NCI-H2196 treated with DMSO at 0.1 percent for 48 hours (cell line): Measurements from ENCODE around the gene ROMO1.
"Not testable (repeated sequence)": the region's sequence is repeated elsewhere in the genome, so short reads cannot be mapped to it uniquely, and the experiment has no call there.

Source experiments
- DNase-seq: peaks from one replicate; lab custom pipeline; 2025; ENCODE audit not compliant: unreplicated experiment; lab: John Stamatoyannopoulos, UW

The ROMO1 gene

GRCh38 chr20:35729836-35730582 lies 30.8 kb downstream of the ROMO1 start:
- DNase-seq, result no peak

- DNase-seq, result no peak
Measured at GRCh38 chr20:35730583-35731468, 31.6 kb downstream of the ROMO1 start.

- no peak for DNase-seq
Measured at GRCh38 chr20:35731469-35731788, 32.2 kb downstream of the ROMO1 start.

GRCh38 chr20:35731862-35732643 lies 32.8 kb downstream of the ROMO1 start:
- no peak for DNase-seq

- DNase-seq, result no peak
Measured at GRCh38 chr20:35732644-35732982, 33.4 kb downstream of the ROMO1 start.

- no peak for DNase-seq
Measured at GRCh38 chr20:35734374-35734773, 35.2 kb downstream of the ROMO1 start.

- no peak for DNase-seq
Measured at GRCh38 chr20:35734777-35735649, 35.8 kb downstream of the ROMO1 start.

GRCh38 chr20:35735826-35736470 lies 36.7 kb downstream of the ROMO1 start:
- DNase-seq, result no peak

- no peak for DNase-seq
Measured at GRCh38 chr20:35737865-35738333, 38.7 kb downstream of the ROMO1 start.

- no peak for DNase-seq
Measured at GRCh38 chr20:35738410-35739179, 39.4 kb downstream of the ROMO1 start.

GRCh38 chr20:35739294-35740163 lies 40.3 kb downstream of the ROMO1 start:
- DNase-seq, result no peak

GRCh38 chr20:35741892-35742740 lies 42.9 kb downstream of the ROMO1 start, which contains the start of gene RBM39:
Gene RBM39 (minus strand): TSS chr20:35742260. CDS start chr20:35740874, 1,386 bp downstream.
- peak; percentile 100 for DNase-seq

GRCh38 chr20:35742741-35743523 lies 43.7 kb downstream of the ROMO1 start:
- peak; percentile 48 for DNase-seq

- DNase-seq, result no peak
Measured at GRCh38 chr20:35743693-35744491, 44.7 kb downstream of the ROMO1 start.

GRCh38 chr20:35744492-35744841 lies 45.3 kb downstream of the ROMO1 start:
- not testable (repeated sequence) for DNase-seq
